ENCODE results near the gene ANKFY1.

The ANKFY1 gene

DNA sequence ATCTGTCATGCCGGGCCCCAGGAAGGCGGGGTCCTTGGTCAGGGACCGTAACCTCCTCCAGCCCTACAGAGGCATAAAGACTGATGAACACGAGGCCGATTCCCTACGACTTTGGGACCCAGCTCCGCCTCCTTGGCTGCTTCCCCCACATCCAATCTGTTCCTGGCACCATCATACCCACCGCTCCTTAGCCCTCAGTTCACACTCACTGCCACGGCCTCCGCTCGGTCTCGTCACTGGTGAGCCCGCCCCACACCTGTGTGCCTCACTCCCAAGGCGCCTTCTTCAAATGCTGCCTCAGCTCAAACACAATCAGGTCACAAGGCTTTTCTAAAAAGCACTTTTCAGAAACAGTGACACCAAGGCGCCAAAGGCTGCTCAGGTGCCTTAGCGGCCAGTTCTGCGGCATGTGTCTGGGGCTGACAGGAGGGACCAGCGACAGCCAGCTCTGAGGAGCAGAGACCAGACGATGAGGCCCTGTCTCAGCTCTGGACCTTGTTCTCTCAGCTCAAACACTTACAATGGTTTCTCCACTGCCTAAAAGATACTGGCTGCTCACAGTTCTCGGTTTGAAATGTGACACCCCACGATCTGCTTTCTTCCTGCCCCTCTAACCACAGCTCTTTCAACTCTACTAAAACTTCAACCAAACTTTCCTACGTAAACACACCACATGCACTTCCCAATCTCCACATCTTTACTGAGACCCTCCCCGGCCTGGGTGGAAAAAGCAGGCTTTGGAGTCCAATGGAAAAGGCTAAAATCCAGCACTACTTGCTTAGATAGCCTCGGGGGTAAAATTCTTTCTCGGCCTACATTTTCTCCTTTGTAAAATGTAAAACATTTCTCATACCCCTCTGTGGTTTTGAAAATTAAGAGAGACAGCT is 87.6 kb downstream of the ANKFY1 start:
- DNase-seq (ENCODE audit: low read depth in 2 of 2), result no peak
- H3K4me3 ChIP-seq (replicated peaks in 1 of 2; ENCODE audit: low read depth in 2 of 2, low read length in 2 of 2), result no peak overlapping the region
- TF ChIP-seq, protein P1, sequence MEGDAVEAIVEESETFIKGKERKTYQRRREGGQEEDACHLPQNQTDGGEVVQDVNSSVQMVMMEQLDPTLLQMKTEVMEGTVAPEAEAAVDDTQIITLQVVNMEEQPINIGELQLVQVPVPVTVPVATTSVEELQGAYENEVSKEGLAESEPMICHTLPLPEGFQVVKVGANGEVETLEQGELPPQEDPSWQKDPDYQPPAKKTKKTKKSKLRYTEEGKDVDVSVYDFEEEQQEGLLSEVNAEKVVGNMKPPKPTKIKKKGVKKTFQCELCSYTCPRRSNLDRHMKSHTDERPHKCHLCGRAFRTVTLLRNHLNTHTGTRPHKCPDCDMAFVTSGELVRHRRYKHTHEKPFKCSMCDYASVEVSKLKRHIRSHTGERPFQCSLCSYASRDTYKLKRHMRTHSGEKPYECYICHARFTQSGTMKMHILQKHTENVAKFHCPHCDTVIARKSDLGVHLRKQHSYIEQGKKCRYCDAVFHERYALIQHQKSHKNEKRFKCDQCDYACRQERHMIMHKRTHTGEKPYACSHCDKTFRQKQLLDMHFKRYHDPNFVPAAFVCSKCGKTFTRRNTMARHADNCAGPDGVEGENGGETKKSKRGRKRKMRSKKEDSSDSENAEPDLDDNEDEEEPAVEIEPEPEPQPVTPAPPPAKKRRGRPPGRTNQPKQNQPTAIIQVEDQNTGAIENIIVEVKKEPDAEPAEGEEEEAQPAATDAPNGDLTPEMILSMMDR (IDR thresholded peaks at IDR 0.05; ENCODE audit: low read depth, low read length), result no peak

DNA sequence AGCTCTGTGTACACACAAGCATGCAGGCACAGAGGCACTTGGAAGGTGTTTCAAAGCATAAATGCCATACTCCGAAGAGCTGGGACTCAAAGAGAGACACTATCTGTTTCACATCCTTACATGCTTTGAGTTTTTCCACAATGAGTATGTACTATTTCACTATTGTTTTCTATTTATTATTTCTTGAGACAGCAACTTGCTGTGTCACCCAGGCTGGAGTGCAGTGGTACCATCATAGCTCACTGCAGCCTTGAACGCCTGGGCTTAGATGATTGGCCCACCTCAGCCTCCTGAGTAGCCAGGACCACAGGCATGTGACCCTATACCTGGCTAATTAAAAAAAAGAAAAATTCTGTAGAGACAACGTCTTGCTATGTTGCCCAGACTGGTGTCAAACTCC is 89.2 kb downstream of the ANKFY1 start:
- DNase-seq (ENCODE audit: low read depth in 2 of 2), result no peak
- TF ChIP-seq, protein P1 (IDR thresholded peaks at IDR 0.05; ENCODE audit: low read depth, low read length), result no peak
- H3K4me3 ChIP-seq (replicated peaks in 1 of 2; ENCODE audit: low read depth in 2 of 2, low read length in 2 of 2), result no peak overlapping the region

DNA sequence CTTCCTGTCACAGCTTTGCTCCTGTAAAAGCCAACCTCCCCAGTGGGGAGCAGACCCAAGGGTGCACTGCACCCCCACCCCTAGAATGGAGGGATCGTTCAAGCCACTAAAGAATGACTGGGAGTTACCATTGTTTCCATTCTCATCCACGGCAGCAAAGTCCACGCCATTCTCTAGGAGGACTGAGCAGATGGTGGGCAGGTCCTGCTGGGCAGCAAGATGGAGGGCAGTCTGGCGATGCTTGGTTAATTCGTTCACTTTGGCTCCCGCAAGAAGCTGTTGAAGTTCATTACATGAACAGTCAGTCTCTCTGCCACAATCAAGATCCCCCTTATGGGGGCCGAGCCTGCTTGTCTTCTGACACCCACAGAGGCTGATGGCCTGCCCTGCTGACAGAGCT is 90.0 kb downstream of the ANKFY1 start:
- DNase-seq (ENCODE audit: low read depth in 2 of 2), result no peak
- H3K4me3 ChIP-seq (replicated peaks in 1 of 2; ENCODE audit: low read depth in 2 of 2, low read length in 2 of 2), result no peak overlapping the region
- TF ChIP-seq, protein P1 (IDR thresholded peaks at IDR 0.05; ENCODE audit: low read depth, low read length), result no peak

DNA sequence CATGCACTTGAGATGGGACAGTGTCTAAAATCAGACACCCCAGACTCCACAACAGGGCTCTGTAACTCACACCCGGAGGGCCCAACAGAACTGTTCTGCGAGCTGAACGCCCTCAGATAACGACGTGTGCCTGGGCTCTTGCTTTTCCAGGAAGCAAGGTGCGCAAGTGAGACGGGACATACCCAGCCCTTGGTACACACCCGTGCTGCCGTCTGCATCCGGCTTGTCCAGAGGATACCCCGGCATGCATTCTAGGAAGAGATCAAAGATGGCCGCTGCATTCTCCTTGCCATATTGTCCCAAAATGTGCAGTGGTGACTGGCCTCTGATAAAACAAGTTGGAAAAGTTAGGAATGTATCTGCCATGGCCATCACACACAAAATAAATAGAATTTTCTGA is 91.4 kb downstream of the ANKFY1 start:
- H3K4me3 ChIP-seq (replicated peaks in 1 of 2; ENCODE audit: low read depth in 2 of 2, low read length in 2 of 2), result no peak overlapping the region
- no peak for DNase-seq (ENCODE audit: low read depth in 2 of 2)
- TF ChIP-seq, protein P1 (IDR thresholded peaks at IDR 0.05; ENCODE audit: low read depth, low read length), result no peak

DNA sequence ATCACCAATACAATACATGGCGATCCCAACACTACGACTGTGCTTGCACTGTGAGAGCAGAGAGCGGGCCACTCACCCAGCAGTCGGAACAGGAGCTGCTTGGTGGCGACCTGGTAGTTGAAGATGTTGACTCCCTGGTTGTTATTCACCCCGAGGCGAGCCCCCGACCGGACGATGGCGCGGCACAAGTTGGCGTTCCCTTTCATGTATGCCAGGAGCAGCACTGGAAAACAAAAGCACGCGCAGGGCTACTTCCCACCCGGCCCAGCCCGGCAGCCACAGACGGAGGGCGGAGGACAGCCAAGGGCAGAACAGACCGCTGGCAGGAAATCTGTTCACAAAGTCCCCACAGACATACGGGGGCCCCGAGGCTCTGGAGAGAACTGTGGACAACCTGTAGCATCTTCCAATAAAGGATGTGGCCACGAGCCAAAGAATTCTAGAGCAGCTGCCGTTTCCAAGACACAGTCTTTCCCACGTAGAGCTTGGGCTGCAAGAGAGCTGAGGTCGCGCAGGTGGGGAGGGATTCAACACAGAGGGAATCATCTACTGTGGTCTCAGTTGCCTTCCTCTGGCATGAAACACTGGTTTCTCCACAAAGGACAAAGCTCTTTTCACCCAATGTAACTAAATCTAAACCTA is 93.0 kb downstream of the ANKFY1 start:
- TF ChIP-seq, protein P1 (IDR thresholded peaks at IDR 0.05; ENCODE audit: low read depth, low read length), result no peak
- no peak for DNase-seq (ENCODE audit: low read depth in 2 of 2)
- no peak overlapping the region for H3K4me3 ChIP-seq (replicated peaks in 1 of 2; ENCODE audit: low read depth in 2 of 2, low read length in 2 of 2)

DNA sequence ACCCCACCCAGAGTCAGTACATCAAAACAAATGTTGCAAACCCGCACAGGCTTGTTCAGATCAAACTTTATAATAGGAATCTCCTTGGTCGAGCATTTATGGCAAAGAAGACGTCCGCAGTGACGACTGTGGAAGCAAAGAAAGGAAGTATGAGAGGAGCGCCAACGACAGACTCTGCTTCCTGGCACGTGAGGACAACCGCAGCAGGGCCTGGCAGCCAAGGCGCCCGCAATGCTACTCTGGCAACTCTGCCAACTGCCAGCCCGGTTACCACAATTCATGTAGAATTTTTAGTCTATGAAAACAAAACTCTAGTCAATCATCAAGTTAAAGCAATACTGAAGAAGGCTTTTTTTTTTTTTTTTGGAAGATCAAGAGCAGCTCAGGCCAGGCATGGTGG is 96.0 kb downstream of the ANKFY1 start:
- TF ChIP-seq, protein P1 (IDR thresholded peaks at IDR 0.05; ENCODE audit: low read depth, low read length), result no peak
- no peak for DNase-seq (ENCODE audit: low read depth in 2 of 2)
- no peak overlapping the region for H3K4me3 ChIP-seq (replicated peaks in 1 of 2; ENCODE audit: low read depth in 2 of 2, low read length in 2 of 2)
